HG03139 (cell line): ENCODE data around the gene ARMC7.

Source experiments
- ATAC-seq: cut with Tn5 transposase; IDR thresholded peaks from one replicate; pipeline ENCODE4 v1.9.1; 2021; ENCODE audit not compliant: unreplicated experiment

ARMC7 gene

DNA sequence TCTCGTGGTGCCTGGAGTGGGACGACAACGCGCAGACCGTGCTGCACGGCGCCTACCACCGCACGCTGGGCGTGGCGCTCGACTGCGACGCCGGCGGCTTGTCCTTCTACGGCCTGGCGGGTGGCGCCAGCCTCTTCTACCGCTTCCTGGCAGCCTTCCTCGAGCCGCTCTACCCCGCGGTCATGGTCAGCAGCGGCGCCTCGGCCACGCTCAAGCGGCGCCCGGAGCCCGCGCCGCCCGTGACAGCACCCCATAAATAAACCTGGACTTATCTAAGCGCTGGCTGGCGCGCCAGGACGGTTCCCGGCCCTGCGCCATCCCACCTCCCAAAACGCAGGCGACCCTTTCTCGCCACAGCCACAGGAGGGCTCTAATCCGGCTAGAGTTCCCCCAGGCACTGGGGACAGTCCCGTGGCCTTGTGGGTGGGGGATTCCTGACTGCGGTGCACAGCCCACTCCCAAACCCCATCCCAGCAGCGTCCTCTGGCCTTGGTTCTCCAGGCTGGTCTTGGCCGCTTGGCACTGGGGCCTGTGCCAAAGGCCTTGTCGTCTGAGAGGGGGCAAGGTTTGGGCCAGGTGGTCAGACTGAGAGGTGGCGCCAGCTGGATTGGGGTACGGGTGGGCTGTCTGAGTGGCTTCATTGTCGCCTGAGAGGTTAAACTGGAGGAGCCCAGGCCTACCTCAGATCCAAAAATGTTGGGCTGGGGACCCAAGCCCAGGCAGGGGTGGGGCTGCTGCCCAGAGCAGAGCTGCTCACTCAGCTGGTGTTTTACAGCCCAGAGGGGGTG is 32.1 kb upstream of the ARMC7 start:
- no peak for ATAC-seq

DNA sequence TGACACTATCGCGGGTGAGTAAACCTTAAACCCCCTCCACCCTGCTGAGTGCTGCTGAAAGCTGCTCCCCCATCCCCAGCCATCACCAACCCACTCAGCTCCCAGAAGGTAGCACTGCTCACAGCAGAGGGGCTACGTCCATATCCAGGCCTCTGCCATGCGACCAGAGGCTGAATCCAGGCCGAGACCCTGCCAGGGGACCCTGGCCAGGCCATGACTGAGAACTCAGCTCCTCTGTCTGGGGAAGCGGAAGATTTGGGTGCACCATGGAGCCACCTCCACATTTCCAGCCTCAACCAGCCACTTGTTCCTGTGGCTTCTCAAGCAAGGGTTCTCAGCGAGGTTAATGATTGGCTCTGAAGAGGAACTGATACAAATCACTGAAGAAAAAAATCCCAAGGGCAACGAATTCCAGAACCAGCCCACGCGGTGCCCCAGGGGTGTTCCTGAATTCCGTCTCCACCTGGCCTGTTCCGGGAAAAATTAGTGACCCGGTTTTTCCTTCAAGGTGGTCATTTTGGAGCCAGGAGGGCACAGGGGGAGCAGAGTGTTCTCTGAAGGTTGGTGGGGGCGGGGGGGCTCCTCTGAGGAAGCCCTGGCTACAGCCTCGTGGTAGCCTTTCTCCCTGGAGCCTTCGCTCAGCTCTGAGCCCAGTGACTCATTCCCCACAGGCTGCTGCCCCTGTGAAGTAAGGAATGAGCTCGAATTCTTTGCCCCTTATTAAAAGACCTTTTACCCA is 31.3 kb upstream of the ARMC7 start:
- no peak for ATAC-seq

DNA sequence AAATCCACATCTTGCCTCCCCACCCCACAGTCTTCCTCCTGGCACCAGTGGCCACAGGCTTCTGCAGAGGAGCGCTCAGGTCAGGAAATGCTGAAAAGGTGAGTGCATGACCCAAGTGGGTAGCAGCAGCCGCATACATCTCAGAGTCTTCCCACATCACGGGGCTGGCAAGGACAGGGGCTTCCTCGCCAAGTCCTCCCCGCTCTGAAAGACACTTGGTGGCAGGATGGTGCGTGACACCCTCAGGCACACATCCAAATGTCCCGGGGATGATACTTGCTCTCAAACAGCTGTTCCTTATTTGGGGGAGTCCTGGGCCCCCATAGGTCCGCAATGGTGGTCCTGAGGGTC is 30.8 kb upstream of the ARMC7 start:
- no peak for ATAC-seq

DNA sequence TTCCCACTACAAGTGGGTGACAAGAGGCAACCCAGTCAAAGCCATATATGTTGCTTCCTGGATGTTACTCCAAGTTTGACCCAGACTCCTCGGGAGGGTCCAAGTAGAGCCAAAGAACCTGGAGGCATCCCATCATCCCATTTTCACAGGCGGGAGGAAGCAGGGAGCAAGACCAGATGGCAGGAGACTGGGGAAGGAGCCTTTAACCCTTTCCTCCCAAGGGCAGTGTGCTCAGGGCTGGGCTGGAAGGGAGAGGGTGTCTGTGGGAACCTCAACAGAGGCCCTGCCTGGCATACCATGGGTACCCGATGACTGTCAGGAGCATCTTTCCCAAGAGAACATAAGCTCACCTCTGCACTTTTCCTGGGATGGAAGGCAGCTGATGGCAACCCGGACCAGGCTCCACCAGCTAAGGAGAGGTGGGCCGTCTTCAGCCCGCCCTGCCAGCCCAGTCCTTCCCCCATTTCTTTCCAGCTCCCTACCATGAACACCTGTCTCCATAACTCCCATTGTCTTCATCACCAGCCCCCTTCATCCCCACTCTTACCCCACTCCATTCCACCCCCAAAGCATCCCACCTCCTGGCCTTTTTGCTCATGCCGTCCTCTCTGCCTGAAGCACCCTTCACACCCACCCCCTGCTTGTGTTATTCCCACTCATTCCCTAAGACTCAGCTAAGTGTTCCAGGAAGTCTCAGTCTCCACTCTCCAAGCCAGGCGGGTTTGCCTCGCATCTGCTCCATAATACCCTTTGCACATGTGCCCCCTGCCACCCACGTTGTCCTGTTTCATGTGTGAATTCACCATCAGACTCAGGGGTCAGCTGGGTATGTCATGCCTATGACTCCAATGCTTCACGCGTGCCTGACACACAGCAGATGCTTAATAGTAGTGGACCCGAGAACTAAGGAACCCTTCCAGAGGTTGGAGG is 27.9 kb upstream of the ARMC7 start:
- ATAC-seq = no peak

DNA sequence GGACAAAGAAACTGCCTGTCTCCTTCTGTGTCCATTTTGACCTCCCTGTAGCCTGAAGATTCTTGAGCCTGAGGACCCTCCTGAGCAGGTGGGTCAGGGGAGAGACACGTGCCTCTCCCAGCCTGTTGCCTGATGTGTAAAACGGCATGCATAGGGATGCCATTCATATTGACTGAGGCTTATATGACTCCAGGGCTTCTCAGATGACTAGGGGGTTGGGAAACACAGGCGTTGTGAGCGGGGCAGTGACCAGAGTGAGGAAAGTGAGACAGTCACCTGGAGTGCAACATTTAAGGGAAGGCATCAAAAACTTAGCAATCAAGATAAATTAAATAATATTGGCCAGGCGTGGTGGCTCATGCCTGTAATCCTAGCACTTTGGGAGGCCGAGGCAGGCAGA is 27.1 kb upstream of the ARMC7 start:
- no peak for ATAC-seq

DNA sequence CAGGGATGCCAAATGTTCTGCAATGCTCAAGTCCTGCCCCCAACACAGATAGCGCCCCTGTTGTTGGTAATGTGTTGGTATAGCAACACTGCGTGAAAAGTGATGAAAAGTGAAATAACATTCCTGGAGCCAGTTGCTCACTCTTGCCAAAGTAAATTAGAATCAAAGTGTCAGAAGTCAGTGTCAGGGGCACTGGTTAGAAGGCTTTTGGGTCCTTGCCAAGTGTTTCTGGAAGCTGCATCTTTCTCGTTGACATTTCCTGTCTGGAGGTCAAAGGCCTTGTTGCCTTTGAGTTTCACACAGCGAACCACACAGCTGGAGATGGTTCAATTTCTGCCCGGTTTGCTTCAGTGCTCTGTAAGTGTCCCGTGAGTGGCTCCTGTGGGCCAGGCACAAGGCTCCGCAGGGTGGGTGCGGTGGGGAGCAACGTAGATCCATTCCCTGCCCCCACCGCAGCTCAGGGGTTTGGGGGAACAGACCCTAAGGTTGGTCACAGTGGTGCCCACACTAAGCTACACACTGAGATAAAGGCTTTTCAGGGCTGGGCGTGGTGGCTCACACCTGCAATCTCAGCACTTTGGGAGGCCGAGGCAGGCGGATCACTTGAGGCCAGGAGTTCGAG is 25.6 kb upstream of the ARMC7 start:
- ATAC-seq = no peak

DNA sequence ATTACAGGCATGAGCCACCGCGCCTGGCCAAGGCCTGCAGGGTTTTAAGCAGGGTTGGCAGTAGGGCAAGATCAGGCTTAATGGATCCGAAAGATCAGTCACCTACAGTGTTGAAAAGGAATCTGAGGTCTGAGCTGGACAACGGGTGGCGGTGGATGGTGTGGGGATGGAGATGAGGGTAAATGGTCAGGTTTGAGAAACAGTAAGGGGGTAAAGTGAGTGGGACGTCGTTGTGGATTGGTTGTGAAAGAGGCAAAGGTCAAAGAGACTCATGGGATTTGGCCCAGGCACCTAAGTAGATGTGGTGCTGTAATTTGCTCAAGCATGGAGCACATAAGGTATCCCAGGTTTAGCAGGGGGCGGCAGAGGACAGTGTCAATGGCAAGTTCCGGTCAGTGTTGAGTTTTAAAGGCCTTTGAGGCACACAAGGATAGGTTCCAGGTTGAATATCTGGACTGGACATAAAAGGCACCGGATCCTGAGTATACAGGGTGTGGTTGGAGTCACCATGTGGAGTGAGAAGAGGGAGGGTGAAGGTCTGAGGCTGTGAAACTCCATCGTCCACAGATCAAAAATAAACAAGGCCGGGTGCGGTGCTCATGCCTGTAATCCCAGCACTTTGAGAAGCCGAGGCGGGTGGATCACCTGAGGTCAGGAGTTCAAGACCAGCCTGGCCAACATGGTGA is 23.1 kb upstream of the ARMC7 start:
- no peak for ATAC-seq

DNA sequence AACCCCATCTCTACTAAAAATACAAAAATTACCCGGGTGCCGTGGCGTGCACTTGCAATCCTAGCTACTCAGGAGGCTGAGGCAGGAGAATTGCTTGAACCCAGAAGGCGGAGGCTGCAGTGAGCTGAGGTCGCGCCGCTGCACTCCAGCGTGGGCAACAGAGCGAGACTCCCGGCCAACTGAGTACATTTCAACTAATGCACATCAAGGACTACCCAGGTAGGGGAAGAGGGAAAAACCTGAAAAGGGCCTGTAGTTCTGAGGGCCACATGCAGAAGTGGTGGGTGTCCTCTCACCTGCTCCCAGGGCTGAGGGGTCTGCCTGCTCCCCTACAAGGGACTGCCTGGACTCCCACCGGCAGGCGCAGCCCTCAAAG is 22.6 kb upstream of the ARMC7 start:
- no peak for ATAC-seq

DNA sequence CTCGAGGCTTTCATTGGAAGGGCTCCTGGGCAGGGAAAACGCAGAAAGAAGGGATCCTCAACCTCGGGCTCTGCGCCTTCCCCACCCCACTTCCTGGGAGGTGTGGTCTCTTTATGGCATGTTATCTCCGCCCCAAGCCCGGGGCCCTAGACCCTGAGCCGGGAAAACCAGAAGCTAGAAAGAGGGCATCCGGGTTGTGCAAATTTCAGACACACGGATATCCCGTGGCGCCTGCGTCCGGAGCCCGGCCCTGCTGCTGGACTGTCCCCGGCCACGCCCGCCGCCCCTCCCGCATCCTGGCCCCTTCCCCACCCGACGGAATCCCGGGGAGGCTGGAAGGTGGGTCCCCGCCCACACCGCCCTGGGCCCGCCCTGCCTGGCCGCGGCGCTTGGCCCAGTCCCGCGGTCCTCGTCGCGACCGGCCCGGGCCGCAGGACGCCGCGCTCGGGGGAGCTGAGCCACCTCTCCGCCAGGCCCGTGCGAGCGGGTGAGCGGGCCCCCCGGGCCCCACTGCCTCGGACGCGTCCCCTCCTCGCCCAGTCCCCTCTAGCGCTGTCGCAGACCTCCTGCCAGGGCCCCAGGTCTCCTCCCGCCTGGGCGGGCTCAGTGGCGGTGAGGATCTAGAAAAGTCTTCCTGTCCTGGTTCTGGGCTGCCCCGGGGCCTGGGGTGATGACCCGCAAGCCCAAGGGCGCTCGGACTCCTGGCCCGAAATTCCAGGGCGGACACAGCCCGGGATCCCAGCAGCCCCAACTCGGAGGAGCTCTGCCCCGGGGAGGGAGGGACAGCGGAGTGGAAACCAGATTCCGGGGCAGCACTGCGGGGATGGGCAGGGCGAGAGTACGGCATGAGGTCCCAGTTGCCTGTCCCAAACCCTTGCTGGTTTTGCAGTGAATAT is 22.0 kb upstream of the ARMC7 start, which contains the start of gene SLC16A5:
Gene SLC16A5, plus strand, starts transcription at position 397 of the 896 bp plus-strand sequence. CDS start 5,683 bp downstream, outside the sequence.
- peak; percentile 45 for ATAC-seq

DNA sequence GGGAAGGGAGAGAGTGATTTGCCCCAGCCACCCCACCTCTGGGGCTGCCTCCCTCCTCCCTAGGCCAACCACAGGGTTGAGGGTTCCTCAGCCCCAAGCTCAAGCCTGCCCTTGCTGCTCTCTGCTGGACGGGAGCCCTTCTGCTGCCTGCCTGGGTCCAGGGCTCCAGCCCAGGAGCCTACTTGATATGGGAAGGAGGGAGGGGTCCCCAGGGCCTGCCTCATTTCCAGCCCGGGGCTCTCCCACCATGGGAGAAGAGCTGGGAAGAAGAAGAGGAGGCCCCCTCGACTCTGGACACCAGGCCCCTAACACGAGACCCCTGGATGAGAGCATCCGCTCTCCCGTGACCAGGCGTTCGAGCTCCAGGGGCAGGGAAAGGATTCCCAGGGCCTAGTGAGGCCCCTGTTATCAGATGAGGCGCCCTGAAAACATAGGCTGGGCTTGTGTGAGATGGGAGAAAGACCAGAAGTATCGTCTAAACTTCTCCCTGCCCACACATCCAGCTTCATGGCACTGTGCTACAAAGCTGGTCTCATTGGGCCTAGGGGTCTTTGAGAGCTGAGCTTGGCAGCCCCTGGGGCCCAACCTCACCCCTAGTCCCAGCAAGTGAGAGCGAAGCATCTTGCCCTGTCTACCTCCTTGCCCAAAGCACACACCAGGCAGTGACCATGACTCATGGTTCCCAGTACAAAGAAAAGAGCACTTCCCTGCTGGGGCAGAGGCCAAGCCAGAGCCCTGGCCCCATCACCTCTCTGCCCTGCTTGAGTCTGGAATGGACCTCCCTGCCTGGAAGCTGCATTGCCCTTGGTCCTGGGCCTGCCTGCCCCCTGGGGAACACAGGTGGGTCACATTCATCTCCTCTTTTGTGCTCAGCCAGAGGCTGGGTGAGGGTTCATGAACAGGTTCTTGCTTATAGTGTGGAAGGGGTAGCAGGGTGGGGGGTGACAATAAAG is 21.0 kb upstream of the ARMC7 start:
- ATAC-seq = no peak

DNA sequence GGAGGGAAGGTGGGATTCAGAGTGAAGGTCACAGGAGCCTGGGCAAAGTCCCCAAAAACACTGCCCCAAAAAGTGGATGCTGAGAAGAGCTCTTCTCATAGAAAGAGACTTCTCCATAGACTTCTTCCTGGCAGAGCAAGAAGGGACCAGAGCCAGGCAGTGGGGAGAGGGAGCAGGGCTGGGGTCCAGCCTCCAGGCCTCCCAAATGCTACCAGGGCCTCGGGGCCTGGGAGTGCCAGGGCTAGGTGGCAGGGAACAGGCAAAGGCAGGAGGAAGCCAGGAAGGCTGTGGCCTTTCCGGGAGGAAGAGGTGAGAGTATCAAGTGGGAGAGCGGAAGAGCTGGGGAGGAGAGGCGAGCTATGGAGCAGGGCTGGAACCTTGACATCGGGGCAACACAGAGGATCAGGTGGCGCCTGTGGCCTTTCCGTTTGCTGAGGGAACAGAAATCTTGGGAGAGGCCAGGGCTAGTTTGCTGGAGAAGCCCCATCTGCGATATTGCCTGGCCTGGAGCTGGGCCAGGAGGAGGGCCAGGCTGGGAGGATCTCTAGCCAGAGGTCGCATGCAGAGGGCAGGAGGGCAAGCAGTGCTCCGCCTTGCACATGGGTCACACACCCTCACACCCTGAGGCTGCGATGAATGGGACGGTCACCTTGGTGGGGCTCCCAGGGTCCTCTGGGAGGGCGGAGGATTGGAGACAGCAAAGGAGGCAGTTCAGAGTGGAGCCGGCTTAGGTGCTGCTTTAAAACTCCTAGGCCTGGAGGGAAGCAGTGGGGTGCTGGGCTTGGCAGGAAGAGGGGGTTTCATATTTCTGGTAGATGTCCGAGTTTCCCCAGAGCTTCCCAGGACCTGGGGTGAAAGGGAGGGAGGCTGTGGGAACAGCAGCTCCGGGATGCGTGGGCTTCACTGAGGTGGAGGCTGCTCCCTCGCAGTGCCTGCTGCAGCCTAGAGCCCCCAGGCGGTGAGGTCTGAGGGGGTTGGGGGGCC is 18.6 kb upstream of the ARMC7 start:
- no peak for ATAC-seq

DNA sequence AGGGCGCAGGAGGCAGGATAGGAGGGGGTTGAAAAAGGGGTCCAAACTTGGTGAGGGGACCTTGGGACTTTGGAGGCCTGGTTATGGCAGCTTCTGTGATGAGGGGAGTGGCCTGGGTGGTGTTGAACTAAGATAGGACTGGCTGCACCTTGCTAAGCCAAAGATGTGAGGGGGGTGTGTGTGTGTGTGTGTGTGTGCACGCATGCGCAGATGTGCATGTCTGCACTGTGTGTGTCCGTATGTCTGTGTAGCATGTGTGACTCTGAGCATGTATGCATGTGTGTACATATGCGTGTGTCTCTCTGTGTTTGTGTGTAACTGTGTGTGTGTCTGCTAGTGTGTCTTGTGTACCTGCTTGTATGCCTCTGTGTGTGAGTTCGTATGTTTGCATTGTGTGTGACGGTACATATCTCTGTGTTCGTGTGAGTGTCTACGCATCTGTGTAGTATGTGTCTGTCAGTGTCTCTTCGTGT is 17.9 kb upstream of the ARMC7 start:
- ATAC-seq = no peak

DNA sequence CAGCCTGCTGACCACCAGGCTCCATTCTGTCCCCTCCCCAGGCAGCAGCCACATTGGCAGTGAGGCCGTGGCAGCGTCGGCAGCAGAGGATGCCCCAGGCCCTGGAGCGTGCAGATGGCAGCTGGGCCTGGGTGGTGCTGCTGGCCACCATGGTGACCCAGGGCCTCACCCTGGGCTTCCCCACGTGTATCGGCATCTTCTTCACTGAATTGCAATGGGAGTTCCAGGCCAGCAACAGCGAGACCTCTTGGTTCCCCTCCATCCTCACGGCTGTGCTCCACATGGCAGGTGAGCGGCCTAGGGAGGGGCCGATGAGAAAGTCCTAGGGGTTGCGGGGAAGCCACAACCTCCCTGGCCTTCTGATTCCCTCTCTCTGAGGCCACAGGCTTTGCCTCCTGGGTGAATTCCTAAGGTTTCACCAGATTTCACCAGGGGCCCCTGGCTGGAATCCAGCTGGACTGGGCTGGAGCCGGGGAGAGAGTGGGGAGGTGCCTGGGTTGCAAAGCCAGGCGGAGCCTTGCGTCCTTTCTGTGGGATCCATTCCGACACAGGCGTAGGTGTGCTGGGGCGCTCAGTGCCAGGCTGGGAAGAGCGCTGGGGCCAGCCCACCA is 16.1 kb upstream of the ARMC7 start:
- no peak for ATAC-seq

DNA sequence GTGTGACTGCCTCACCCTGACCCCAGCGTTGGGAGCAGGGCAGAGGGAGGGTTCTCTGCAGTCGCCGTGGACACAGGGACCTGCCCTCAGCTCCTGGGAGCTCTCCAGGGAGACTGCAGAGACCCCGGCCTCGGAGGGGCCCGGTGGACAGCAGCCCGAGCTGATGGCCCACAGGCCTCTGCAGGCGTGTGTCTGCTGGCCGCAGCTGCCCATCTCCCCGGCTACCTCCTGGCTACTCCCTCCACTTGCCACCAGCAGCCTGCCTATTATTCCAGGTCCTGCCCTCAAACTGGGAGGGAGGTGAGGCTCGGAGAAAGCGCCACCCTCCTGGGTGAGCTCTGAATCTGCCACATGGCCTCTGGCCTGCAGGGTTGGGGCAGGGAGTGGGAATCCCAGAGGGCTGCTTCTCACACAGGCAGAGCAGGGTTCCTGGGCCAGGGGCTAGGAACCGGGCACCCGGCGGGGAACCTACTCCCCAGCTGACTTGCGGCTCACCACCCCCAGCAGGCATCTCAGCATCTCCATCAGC is 14.8 kb upstream of the ARMC7 start:
- ATAC-seq = no peak

DNA sequence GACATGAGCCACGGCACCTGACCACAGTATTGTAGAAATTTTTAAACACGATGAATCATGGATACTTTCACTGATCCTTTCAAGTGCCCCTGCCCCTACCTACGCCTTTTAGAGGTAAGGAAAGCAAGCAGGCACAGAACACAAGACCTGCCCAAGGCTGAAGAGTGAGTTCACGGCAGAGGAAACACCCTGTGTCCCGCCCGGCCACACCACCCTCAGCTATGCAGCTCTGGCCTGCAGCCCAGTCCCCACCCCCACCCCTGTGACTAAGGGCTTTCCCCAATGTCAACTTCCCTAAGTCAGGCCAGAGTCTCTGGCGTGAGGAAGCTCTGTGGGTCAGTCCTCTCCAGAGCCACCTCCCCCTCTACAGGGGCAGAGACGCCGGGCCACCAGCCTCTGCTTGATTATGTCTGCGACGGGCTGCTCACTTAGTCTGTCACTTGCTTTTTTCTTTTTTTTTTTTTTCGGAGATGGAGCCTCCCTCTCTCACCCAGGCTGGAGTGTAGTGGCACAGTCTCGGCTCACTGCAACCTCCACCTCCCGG is 13.6 kb upstream of the ARMC7 start:
- no peak for ATAC-seq

DNA sequence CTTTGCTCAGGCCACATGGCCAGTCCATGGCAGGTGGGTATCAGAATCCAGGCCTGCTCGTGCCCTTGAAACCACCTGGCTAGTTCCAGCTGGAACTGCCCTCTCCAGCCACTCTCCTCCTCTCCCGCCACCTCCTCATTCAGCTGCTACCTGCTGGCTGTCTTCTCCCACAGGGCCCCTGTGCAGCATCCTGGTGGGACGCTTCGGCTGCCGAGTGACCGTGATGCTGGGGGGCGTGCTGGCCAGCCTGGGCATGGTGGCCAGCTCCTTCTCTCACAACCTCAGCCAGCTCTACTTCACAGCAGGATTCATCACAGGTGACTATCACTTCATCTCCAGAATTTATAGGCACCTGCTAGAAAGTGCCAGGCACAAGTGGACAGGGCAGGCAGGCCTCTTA is 11.9 kb upstream of the ARMC7 start:
- ATAC-seq = no peak
